MCF 10A (cell line): ENCODE measurements around the gene SECISBP2L. TPM values are rescaled to one million over a fixed set of nuclear protein-coding genes. Genes with fewer than 3 reads are reported as not detected.

ENCODE experiments used
- BruUV-seq: library from RNA; stranded (reverse); fragments of 400-500 nt; replicated peaks from 2 replicates; lab custom pipeline; 2021; lab: Mats Ljungman, UMichigan
- CTCF ChIA-PET: fragments of 300-600 bp; sonication (Branson Sonifier 250); formaldehyde crosslinking; extraction: SDS; loops from one replicate; lab custom pipeline; 2021; ENCODE audit warnings: antibody characterized with exemption, inconsistent platforms; lab: Yijun Ruan, JAX
- POLR2A ChIA-PET: fragments of 300-600, 350-650 bp; sonication (Branson Sonifier 250); formaldehyde crosslinking; extraction: SDS; loops from one replicate; lab custom pipeline; 2020; ENCODE audit warnings: antibody characterized with exemption, inconsistent platforms; lab: Yijun Ruan, JAX
- DNase-seq: peaks from one replicate; pipeline ENCODE4 v3.0.0-alpha.2; 2018; ENCODE audit not compliant: unreplicated experiment
- H3K27ac Mint-ChIP-seq: one replicate; pipeline ENCODE4 v1.8.0; 2022; ENCODE audit warnings: mild to moderate bottlenecking, low read depth, mixed read lengths; ENCODE audit not compliant: unreplicated experiment
- H3K27me3 Mint-ChIP-seq: one replicate; pipeline ENCODE4 v1.8.0; 2022; ENCODE audit warnings: mixed read lengths; ENCODE audit not compliant: insufficient read depth, unreplicated experiment
- H3K36me3 Mint-ChIP-seq: one replicate; pipeline ENCODE4 v1.8.0; 2022; ENCODE audit warnings: mild to moderate bottlenecking, moderate library complexity, mixed read lengths; ENCODE audit not compliant: insufficient read depth, unreplicated experiment
- H3K4me1 Mint-ChIP-seq: one replicate; pipeline ENCODE4 v1.8.0; 2022; ENCODE audit warnings: mixed read lengths; ENCODE audit not compliant: insufficient read depth, unreplicated experiment
- H3K4me3 Mint-ChIP-seq: one replicate; pipeline ENCODE4 v1.8.0; 2022; ENCODE audit warnings: mild to moderate bottlenecking, moderate library complexity, mixed read lengths; ENCODE audit not compliant: unreplicated experiment
- H3K9me3 Mint-ChIP-seq: one replicate; pipeline ENCODE4 v1.8.0; 2022; ENCODE audit warnings: mixed read lengths; ENCODE audit not compliant: unreplicated experiment
- intact Hi-C: fragments of 100-400 bp; cut with micrococcal nuclease; formaldehyde crosslinking; loops from 2 replicates; pipeline ENCODE4 v1.14.1; 2022
- total RNA-seq: library from RNA; stranded (reverse); gene quantifications from 2 replicates; pipeline ENCODE4 v1.2.3, GENCODE V29; 2022
- TF ChIP-seq, protein P1 (sequence below): fragments of 200-600 bp; IDR thresholded peaks from one replicate; pipeline ENCODE4 v1.8.0; 2022; ENCODE audit warnings: antibody characterized with exemption, mild to moderate bottlenecking; ENCODE audit not compliant: unreplicated experiment

Gene SECISBP2L
- total RNA-seq, 1 experiment from 2014 or later: 19.6 TPM

DNA sequence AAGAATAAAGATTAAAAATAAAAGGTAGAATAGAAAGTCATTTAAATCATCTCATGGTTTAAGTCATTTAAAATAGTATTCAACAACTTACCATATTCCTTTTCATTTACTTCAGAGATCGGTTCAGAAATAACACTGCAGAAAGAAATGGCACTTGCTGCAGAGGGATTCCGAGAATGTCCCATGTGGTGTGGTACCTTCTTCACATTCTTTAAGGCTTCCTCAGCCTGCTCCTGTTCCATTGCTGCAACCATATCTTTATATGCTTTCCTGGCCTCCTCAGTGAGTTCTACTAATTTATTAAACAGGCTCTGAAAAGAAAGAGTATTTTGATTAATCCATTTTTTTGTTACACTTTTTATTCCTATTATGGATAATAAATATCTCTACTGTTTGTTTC, 50.0 kb downstream of the SECISBP2L start:
- intact Hi-C loops: no loop called here
- ChIA-PET CTCF (interaction anchor here (1.2 kb wide), 1 partner anchor 140 kb away, joined by 5 read pairs; no protein-coding TSS in a partner anchor), POLR2A (no interaction called here)
- Mint-ChIP-seq H3K4me3 (no peak overlapping the region), H3K27ac (no peak overlapping the region), H3K36me3 (peaks cover 73% of the 10 kb centered on the region), H3K4me1 (no peaks in the 10 kb centered on the region), H3K27me3 (no peaks in the 10 kb centered on the region), H3K9me3 (no peaks in the 10 kb centered on the region)
- no TSS peak for BruUV-seq
- TF ChIP-seq, protein P1, sequence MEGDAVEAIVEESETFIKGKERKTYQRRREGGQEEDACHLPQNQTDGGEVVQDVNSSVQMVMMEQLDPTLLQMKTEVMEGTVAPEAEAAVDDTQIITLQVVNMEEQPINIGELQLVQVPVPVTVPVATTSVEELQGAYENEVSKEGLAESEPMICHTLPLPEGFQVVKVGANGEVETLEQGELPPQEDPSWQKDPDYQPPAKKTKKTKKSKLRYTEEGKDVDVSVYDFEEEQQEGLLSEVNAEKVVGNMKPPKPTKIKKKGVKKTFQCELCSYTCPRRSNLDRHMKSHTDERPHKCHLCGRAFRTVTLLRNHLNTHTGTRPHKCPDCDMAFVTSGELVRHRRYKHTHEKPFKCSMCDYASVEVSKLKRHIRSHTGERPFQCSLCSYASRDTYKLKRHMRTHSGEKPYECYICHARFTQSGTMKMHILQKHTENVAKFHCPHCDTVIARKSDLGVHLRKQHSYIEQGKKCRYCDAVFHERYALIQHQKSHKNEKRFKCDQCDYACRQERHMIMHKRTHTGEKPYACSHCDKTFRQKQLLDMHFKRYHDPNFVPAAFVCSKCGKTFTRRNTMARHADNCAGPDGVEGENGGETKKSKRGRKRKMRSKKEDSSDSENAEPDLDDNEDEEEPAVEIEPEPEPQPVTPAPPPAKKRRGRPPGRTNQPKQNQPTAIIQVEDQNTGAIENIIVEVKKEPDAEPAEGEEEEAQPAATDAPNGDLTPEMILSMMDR: no peak
- no peak for DNase-seq

DNA sequence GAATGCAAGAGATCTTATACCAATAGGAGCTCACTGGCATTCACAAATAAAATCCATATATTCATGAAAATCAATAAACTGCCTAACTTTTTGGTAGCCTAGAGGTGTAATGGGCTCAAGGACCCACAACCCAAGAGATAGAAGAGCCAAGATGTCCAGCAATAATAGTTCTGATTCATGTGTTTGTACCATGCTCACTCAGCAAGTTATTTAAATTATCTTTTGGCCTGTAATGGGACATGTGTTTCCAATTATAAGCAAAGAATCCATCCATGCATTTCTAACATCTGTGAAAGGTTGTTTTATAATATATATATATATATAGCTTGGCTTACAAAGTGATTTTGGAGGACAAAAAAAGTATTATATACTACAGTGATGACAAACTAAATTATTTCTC, 52.9 kb downstream of the SECISBP2L start:
- Mint-ChIP-seq H3K36me3 (peaks cover 58% of the 10 kb centered on the region), H3K4me3 (no peak overlapping the region), H3K4me1 (no peaks in the 10 kb centered on the region), H3K27me3 (no peaks in the 10 kb centered on the region), H3K27ac (no peak overlapping the region), H3K9me3 (no peaks in the 10 kb centered on the region)
- ChIA-PET CTCF (interaction anchor here (0.6 to 1.6 kb wide), 4 partner anchors 13 to 132 kb away, joined by 4 to 8 read pairs (median 4); partner anchors contain the start of gene EID1), POLR2A (interaction anchor here (1.4 kb wide), 1 partner anchor 12 kb away, joined by 3 read pairs; no protein-coding TSS in a partner anchor)
- TF ChIP-seq, protein P1: no peak
- no peak for DNase-seq
- intact Hi-C loops: no loop called here
- no TSS peak for BruUV-seq

DNA sequence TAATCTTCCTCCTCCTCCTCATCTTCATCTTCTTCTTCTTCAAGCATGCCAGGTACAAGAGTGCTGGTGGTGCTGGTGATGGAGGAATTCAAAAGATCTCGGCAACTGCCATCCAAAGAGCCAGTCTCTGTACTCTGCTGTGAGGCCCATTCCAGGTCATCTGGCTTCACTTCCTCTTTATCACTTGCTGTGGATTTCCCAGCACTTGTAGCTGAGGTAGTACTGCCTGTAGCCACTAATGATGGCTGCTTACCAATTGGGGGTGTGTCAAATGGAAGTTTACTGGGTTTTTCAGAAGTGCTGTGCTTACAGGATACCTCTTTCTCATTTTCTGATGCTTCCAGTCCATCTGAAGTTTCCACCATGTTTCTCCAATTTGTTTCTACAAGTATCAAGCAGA, 53.7 kb downstream of the SECISBP2L start:
- ChIA-PET POLR2A (no interaction called here), CTCF (interaction anchor here (1.2 to 1.6 kb wide), 2 partner anchors 17 to 115 kb away, joined by 4 to 8 read pairs; partner anchors contain the start of gene EID1)
- Mint-ChIP-seq H3K4me1 (no peaks in the 10 kb centered on the region), H3K27ac (no peak overlapping the region), H3K36me3 (peaks cover 58% of the 10 kb centered on the region), H3K27me3 (no peaks in the 10 kb centered on the region), H3K4me3 (no peak overlapping the region), H3K9me3 (no peaks in the 10 kb centered on the region)
- no peak for DNase-seq
- intact Hi-C loops: no loop called here
- TF ChIP-seq, protein P1: no peak
- BruUV-seq: no TSS peak

DNA sequence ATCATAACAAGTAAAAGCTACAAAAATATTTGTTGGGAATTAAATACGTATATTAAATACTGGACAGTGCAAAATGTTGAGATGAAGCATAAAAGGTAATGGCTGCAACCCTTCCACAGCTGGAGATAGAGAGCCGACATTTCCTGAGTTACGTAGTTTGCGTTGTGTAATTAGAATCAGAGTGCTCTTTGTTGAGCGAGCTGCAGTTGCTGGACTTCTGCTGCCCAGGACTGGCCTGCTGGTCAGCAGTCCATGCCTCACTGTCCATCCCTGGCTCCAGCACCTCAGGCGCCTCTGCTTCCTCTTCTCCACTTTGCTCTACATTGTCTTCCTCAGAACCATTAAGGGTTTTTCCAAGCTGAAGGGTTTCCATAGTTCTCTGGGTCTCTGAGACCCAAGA, 54.1 kb downstream of the SECISBP2L start:
- BruUV-seq: no TSS peak
- Mint-ChIP-seq H3K36me3 (peaks cover 53% of the 10 kb centered on the region), H3K4me3 (no peak overlapping the region), H3K27me3 (no peaks in the 10 kb centered on the region), H3K4me1 (no peaks in the 10 kb centered on the region), H3K27ac (no peak overlapping the region), H3K9me3 (no peaks in the 10 kb centered on the region)
- ChIA-PET CTCF (interaction anchor here (1.2 to 1.6 kb wide), 2 partner anchors 16 to 114 kb away, joined by 4 to 8 read pairs; partner anchors contain the start of gene EID1), POLR2A (interaction anchor here (0.9 kb wide), 1 partner anchor 130 kb away, joined by 3 read pairs; no protein-coding TSS in a partner anchor)
- intact Hi-C loops: no loop called here
- DNase-seq: no peak
- TF ChIP-seq, protein P1: no peak
